PFSK-1 (cell line): ENCODE data around the gene AIF1L.

ENCODE experiments used
- FOXP2 ChIP-seq: optimal IDR thresholded peaks from 2 replicates; pipeline ENCODE3; 2011; ENCODE audit warnings: borderline replicate concordance, control low read depth, inconsistent platforms; ENCODE audit not compliant: insufficient read depth; ENCODE audit errors: extremely low read length, extremely low read depth
- POLR2AphosphoS5 ChIP-seq: IDR thresholded peaks from 2 replicates; pipeline ENCODE4 v1.6.1; 2012; ENCODE audit warnings: low read depth, mild to moderate bottlenecking, control low read depth, low read length, moderate library complexity
- SIN3A ChIP-seq: IDR thresholded peaks from 2 replicates; pipeline ENCODE4 v1.6.1; 2012; ENCODE audit warnings: mild to moderate bottlenecking, low read length, moderate library complexity, borderline replicate concordance; ENCODE audit not compliant: insufficient read depth
- TAF1 ChIP-seq: IDR thresholded peaks from 2 replicates; pipeline ENCODE4 v1.6.1; 2012; ENCODE audit warnings: low read length, control low read depth, borderline replicate concordance; ENCODE audit not compliant: insufficient read depth
- TF ChIP-seq, protein P1 (sequence below), 2 experiments: IDR thresholded peaks; 2 replicates each; pipeline versions ENCODE4 v1.6.1 to v1.8.0; 2011 to 2012; ENCODE audit warnings: low read depth in 2 of 2, low read length in 2 of 2, control low read depth in 1 of 2, inconsistent platforms in 1 of 2, mild to moderate bottlenecking in 1 of 2, moderate library complexity in 1 of 2; ENCODE audit not compliant: insufficient read depth in 1 of 2

Gene AIF1L

DNA sequence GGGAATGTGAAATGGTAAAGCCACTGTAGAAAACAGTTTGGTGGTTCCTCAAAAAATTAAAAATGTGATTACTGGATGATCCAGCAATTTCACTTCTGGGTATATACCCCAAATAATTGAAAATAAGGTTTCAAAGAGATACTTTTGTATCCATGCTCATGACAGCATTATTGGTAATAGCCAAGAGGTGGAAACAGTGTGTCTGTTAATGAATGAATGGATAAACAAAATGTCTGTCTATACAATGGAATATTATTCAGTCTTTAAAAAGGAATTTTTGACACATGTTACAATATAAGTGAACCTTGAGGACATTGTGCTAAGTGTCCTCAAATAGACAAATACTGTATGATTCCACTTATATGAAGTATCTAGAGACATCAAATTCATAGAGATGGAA is 69.2 kb downstream of the AIF1L start:
- TF ChIP-seq, protein P1, sequence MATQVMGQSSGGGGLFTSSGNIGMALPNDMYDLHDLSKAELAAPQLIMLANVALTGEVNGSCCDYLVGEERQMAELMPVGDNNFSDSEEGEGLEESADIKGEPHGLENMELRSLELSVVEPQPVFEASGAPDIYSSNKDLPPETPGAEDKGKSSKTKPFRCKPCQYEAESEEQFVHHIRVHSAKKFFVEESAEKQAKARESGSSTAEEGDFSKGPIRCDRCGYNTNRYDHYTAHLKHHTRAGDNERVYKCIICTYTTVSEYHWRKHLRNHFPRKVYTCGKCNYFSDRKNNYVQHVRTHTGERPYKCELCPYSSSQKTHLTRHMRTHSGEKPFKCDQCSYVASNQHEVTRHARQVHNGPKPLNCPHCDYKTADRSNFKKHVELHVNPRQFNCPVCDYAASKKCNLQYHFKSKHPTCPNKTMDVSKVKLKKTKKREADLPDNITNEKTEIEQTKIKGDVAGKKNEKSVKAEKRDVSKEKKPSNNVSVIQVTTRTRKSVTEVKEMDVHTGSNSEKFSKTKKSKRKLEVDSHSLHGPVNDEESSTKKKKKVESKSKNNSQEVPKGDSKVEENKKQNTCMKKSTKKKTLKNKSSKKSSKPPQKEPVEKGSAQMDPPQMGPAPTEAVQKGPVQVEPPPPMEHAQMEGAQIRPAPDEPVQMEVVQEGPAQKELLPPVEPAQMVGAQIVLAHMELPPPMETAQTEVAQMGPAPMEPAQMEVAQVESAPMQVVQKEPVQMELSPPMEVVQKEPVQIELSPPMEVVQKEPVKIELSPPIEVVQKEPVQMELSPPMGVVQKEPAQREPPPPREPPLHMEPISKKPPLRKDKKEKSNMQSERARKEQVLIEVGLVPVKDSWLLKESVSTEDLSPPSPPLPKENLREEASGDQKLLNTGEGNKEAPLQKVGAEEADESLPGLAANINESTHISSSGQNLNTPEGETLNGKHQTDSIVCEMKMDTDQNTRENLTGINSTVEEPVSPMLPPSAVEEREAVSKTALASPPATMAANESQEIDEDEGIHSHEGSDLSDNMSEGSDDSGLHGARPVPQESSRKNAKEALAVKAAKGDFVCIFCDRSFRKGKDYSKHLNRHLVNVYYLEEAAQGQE (IDR thresholded peaks at IDR 0.05; ENCODE audit: insufficient read depth in 1 of 2, low read depth in 2 of 2, low read length in 2 of 2) = no peak
- TF ChIP-seq POLR2AphosphoS5 = no peak
- TF ChIP-seq SIN3A = no peak
- TF ChIP-seq TAF1 = no peak
- TF ChIP-seq FOXP2 = no peak

DNA sequence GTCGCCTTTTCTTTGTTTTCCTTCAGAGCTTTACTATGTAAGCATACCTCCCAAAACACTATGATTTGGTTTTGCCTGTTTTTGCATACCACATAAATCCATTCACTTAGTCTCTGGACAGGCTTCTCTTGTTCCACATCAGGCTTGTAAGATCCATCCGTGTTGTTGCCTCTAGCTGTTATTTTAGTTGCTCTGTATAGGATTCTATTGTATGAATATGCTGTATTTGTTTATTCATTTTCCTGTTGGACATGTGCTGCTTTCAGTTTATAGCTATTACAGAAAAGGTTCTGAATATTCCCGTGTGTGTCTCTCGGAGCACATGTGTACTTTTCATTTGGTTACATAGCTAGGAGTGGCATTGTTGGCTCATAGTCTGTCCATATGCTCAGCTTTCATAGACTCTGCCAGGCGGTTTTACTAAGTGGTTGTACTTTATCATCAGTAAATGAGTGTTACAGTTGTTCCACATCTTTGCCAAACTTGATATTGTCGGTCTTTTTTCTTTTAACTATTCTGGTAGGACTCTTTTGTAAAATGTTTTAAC is 70.9 kb downstream of the AIF1L start:
- TF ChIP-seq TAF1 = no peak
- TF ChIP-seq POLR2AphosphoS5 = no peak
- no peak for TF ChIP-seq FOXP2
- TF ChIP-seq, protein P1 (IDR thresholded peaks at IDR 0.05; ENCODE audit: insufficient read depth in 1 of 2, low read depth in 2 of 2, low read length in 2 of 2) = no peak
- no peak for TF ChIP-seq SIN3A

DNA sequence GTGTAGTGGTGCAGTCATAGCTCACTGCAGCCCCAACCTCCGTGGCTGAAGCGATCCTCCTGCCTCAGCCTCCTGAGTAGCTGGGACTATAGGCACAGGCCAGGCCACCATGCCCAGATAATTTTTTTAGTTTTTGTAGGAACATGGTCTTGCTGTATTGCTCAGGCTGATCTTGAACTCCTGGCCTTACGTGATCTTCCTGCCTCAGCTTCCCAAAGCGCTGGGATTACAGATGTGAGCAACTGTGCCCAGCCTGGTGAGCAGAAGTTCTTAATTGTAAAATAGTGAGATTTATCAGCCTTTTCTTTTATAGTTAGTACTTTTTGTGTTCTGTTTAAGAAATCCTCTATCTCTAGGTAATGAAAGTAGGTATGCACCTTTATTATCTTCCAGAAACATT is 71.6 kb downstream of the AIF1L start:
- TF ChIP-seq TAF1 (no peak), SIN3A (no peak), POLR2AphosphoS5 (no peak), FOXP2 (no peak)
- TF ChIP-seq, protein P1 (IDR thresholded peaks at IDR 0.05; ENCODE audit: insufficient read depth in 1 of 2, low read depth in 2 of 2, low read length in 2 of 2) = no peak

DNA sequence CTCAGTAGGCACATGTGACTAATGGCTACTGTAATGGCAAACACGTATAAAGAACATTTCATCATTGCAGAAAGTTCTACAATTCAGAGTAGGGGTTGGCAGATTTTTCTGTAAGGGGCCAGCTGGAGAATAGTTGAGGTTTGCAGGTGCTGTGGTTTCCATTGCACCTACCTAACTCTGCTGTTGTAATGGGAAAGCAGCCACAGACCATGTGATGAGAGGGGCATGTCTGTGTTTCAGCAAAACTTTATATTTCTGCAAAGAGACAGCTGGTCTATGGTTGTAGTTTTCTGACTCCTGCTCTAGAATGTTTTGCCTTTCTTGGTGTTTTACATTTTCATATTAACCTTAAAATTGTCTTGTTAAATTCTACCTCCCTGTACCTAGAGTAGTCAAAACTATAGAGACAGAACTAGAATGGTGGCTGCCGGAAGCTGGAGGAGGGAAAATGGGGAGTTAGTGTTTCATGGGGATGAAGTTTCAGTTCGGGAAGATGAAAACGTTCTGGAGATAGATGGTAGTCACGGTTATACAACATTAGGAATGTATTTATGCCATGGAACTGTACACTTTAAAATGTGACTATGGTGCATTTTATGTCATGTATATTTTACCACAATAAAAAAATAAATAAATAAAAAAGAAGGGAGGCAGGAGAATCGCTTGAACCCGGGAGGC is 73.4 kb downstream of the AIF1L start:
- TF ChIP-seq POLR2AphosphoS5 = no peak
- no peak for TF ChIP-seq TAF1
- no peak for TF ChIP-seq SIN3A
- no peak for TF ChIP-seq FOXP2
- TF ChIP-seq, protein P1 (IDR thresholded peaks at IDR 0.05; ENCODE audit: insufficient read depth in 1 of 2, low read depth in 2 of 2, low read length in 2 of 2) = no peak
